HG03460 (cell line): ENCODE data around the gene WNT4.

Source experiments
- ATAC-seq: cut with Tn5 transposase; IDR thresholded peaks from one replicate; pipeline ENCODE4 v1.9.1; 2021; ENCODE audit not compliant: unreplicated experiment

Gene WNT4

DNA sequence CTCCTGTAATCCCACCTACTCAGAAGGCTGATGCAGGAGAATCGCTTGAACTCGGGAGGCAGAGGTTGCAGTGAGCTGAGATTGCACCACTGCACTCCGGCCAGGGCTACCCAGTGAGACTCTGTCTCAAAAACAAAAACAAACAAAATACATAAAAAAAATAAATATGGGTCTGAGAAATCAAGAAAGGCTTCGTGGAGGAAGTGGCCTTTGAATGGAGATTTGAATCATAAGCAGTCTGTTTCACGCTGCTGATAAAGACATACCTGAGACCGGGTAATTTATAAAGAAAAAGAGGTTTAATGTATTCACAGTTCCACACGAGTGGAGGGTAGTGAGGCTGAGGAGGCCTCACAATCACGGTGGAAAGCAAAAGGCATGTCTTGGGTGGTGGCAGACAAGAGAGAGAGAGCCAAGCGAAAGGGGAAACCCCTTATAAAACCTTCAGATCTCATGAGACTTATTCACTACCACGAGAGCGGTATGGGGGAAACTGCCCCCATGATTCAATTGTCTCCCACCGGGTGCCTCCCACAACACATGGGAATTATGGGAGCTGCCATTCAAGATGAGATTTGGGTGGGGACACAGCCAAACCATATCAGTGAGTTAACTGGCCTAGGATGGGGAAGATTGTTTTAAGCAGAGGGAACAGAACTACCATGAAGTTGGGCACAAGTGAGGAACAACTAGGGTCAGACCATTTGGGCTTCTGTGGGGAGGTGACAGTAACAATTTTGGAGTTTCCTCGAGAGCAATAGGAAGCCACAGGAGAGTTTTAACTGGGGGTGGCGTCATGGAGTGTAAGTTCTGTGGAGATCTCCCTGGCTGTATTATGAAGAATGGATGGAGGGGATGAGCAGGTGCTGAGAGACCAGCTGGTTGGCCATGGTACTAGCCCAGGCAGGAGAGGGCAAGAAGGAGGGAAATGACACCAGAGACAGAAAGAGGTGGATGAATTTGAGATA is 22.2 kb upstream of the WNT4 start:
- ATAC-seq, result no peak

- no peak for ATAC-seq
Observed at GRCh38 chr1:22163564-22163963, 20.7 kb upstream of the WNT4 start.

- ATAC-seq, result no peak
Observed at GRCh38 chr1:22163137-22163536, 20.2 kb upstream of the WNT4 start.

DNA sequence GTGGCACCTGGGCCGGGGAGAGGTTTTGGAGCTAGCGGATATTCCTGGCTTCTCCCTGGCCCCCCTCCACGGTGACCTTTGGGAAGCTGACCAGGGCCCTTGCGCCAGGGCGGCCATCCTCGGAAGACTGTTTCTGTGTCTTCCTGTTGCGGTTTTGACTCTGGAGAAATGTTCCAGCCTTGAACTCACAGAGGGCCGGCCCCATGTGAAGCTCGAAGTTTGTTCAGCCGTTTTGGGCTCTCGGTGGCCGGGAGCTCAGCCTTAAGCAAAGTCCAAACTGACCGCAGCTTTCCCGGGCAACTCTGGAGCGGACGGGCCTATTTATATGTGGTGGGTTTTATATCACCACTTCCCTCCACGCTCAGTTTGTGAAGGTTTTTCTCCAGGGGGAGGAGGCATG is 17.0 kb upstream of the WNT4 start:
- no peak for ATAC-seq

GRCh38 chr1:22158654-22159053 is 15.8 kb upstream of the WNT4 start:
- ATAC-seq, result no peak

- ATAC-seq, result no peak
Observed at GRCh38 chr1:22157359-22157966, 14.6 kb upstream of the WNT4 start.

- no peak for ATAC-seq
Observed at GRCh38 chr1:22155517-22155916, 12.6 kb upstream of the WNT4 start.

GRCh38 chr1:22154626-22155025 is 11.7 kb upstream of the WNT4 start:
- no peak for ATAC-seq

DNA sequence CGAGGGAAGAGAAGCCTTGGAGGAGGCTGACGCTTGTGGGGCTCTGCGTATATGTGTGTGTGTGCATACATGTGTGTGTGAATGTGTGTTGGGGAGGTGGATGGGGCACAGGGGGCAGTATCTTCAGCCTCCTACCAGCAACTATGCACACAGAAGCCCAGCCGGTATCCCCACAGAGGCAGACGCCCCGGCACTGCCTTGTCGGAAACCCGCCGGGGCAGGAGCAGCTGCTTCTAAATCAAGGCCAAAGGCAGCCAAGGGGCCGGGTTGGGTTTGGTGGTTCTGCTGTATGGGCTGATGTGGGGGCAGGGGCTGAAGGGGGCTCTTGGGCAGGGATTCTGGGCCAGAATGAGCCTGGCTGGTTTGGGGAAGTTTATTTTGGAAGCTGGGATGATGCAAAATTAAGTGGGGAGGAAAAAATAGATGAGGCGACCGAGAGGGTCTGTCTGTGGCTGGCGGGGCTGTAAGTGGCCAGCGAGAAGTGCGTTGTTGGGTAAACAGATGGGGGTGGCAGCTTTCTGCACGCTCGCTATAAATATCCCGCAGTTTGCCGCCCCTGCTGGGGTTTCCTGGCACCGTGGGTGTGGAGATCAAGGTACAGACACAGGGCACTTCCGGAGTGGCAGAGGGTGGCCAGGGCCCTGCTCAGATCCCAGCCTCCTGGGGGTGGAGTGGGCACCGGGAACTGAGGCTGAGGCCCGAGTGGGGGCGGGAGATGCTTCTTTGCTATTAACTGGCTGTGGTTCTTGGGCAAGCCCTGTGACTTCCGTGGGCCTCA is 11.0 kb upstream of the WNT4 start:
- ATAC-seq, result no peak

- no peak for ATAC-seq
Observed at GRCh38 chr1:22150923-22151322, 8.0 kb upstream of the WNT4 start.

- no peak for ATAC-seq
Observed at GRCh38 chr1:22142315-22143064, 407 bp downstream of the WNT4 start.

GRCh38 chr1:22141554-22142314 is 1.2 kb downstream of the WNT4 start:
- no peak for ATAC-seq

DNA sequence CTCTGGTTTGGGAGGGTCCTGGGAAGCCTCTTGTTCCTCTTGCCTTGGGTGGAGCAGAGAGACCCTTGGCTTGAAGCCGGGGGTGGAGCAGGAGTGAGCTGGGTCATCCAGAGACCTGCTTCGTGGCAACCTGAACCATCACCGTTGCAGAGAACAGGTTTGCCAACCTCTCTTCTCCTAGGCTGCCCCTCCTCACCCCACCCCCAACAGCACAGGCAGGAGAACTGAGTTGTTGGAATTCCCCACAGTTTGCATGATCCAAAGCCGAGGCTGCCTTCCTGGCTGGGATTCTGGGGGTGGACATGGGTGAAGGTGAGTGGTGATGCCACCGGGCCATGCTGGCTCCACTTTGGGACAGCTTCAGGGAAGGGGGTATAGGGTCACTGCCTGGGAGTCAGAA is 2.2 kb downstream of the WNT4 start:
- no peak for ATAC-seq

DNA sequence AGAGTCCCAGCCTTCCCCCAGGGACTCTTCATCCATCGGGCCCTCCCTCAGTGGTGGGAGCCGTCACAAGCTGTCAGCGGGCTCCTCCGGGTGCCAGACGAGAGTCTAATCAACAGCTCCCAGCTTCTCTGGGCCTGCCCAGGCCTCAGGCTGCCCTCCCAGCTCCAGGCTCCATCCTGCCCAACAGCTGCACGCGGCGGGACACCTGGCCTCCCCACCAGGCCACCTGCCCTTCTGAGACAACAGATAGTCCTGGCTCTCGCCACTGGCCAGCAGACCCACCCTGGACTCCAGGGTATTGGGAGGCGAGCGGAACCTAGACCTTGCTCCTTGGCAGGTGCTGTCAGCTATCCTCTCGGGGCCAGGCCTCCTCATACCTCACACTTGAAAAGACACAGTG is 3.1 kb downstream of the WNT4 start:
- no peak for ATAC-seq

- no peak for ATAC-seq
Observed at GRCh38 chr1:22139066-22139594, 3.8 kb downstream of the WNT4 start.

- no peak for ATAC-seq
Observed at GRCh38 chr1:22137004-22137720, 5.7 kb downstream of the WNT4 start.

DNA sequence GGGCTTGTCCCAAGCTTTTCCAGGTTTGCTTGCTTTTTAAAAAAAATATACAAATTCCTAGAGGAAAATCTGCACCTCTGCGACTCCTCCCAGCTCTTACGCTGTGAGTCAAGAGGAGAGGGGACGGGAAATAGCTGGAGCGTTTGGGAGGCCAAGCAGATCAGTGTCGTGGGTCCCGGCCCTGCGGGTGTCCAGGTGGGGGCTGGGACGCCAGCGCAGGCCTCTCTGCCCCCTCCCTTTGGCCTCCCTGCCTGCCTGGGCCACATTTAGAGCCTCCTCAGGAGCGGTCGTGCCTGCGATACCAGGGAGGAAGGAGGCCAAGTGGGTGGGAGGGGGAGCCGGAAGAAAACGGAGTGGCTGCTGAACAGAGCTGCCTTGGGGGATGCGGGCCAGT is 9.0 kb downstream of the WNT4 start:
- ATAC-seq, result no peak

DNA sequence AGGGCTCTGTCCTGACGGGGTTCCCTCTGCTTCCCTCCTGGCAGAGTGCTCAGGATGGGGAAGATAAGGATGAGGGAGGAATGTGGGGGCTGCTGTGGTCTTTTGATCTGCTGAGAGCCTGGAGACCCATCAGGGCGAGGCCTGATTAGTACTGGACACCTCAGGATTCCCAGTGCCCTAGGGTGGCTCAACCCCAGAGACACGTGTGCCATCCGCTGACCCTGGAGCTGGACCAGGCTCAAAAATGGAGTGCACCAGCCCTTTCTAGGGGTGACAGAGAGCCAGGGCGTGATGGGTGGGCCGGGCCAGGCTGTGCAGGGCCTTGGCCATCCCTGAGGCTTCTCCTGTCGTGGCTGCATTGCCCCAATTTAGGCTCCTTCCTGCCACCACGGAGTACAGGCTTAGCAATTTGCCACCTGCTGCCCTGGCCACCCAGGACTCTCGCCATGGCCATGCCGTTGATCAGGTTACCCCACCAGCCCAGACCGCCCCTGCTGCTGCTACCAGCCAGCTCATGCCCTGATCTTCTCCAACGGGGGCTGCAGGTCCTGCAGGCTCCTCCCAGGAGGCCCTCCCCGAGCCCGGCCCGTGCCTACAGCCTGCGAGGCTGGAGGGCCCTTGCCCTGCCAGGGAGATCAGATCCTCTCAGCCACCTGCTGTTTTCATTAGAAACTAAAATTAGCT is 9.5 kb downstream of the WNT4 start:
- no peak for ATAC-seq
